ENCODE data around the gene FGFR3.

Gene FGFR3

GRCh38 chr4:1813915-1814314 lies 20.8 kb downstream of the FGFR3 start:
- peak; percentile 6 for TF ChIP-seq CTCF (IDR thresholded peaks at IDR 0.05; ENCODE audit: insufficient read depth, low read depth, low read length, missing control alignments)
- H3K4me3 ChIP-seq (ENCODE audit: low read length), result no peak overlapping the region
- DNase-seq (ENCODE audit: low read depth), result no peak

- no peak for TF ChIP-seq CTCF (IDR thresholded peaks at IDR 0.05; ENCODE audit: insufficient read depth, low read depth, low read length, missing control alignments)
- DNase-seq (ENCODE audit: low read depth), result no peak
- no peak overlapping the region for H3K4me3 ChIP-seq (ENCODE audit: low read length)
Observed at GRCh38 chr4:1814453-1814852, 21.4 kb downstream of the FGFR3 start.

GRCh38 chr4:1815096-1815996 lies 22.3 kb downstream of the FGFR3 start:
- no peak for DNase-seq (ENCODE audit: low read depth)
- no peak overlapping the region for H3K4me3 ChIP-seq (ENCODE audit: low read length)
- no peak for TF ChIP-seq CTCF (IDR thresholded peaks at IDR 0.05; ENCODE audit: insufficient read depth, low read depth, low read length, missing control alignments)

GRCh38 chr4:1815997-1816860 lies 23.1 kb downstream of the FGFR3 start:
- no peak for TF ChIP-seq CTCF (IDR thresholded peaks at IDR 0.05; ENCODE audit: insufficient read depth, low read depth, low read length, missing control alignments)
- H3K4me3 ChIP-seq (ENCODE audit: low read length), result no peak overlapping the region
- DNase-seq (ENCODE audit: low read depth), result no peak

GRCh38 chr4:1819284-1819683 lies 26.2 kb downstream of the FGFR3 start:
- DNase-seq (ENCODE audit: low read depth), result no peak
- no peak overlapping the region for H3K4me3 ChIP-seq (ENCODE audit: low read length)
- no peak for TF ChIP-seq CTCF (IDR thresholded peaks at IDR 0.05; ENCODE audit: insufficient read depth, low read depth, low read length, missing control alignments)

GRCh38 chr4:1819816-1820215 lies 26.7 kb downstream of the FGFR3 start:
- H3K4me3 ChIP-seq (ENCODE audit: low read length), result no peak overlapping the region
- no peak for TF ChIP-seq CTCF (IDR thresholded peaks at IDR 0.05; ENCODE audit: insufficient read depth, low read depth, low read length, missing control alignments)
- DNase-seq (ENCODE audit: low read depth), result no peak

Data from epithelial cell of esophagus (primary cell).